GM20000 (cell line): ENCODE results near the gene CCL17.
A peak's percentile ranks its signal among the peaks of the same experiment; 100 is the strongest.

Experiments
- DNase-seq: peaks from one replicate; pipeline ENCODE4 v3.0.0; 2012; ENCODE audit warnings: low spot score
- CTCF ChIP-seq: IDR thresholded peaks from 2 replicates; pipeline ENCODE4 v1.5.1; 2012; ENCODE audit warnings: mild to moderate bottlenecking, control low read depth; ENCODE audit errors: extremely low read depth, missing control alignments

The CCL17 gene

GRCh38 chr16:57407521-57408353 is 3.2 kb downstream of the CCL17 start:
- TF ChIP-seq CTCF = no peak
- no peak for DNase-seq

- DNase-seq = no peak
- no peak for TF ChIP-seq CTCF
Observed at GRCh38 chr16:57409065-57409464, 4.5 kb downstream of the CCL17 start.

DNA sequence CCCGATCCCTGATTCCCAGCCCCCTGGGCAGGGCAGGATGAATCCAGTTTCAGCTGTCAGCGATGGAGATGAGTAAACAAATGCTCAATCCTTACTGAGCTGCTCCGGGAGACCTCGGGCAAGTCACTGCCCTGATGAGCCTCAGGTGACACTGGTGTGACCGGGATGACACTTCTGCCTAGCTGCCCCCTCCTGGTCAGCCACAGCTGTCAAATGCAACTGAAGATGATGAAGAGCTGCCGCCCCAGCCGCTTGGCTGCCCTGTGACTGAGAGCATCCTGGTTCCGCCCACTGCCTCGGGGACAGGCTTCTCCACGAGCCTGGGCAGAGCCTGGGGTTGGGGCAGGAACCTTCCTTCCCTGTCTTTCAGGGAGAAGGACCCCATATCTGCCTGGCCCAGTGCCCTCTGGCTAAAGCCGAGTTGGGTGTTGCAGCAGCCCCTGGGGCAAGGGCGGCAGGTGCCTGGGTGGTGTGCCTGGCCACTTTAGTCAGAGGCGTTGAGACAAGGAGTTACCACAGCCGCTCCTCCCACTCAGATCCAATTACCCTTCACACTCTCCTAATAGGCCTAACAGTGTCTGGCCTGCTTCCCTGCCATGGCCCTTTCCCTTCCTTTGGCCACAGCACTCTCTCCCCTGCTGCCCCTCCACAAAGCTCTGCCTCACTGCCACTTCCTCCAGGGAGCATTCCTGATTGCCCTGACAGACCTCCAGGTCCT is 5.5 kb downstream of the CCL17 start:
- DNase-seq = no peak
- TF ChIP-seq CTCF = no peak

- TF ChIP-seq CTCF = no peak
- DNase-seq = peak; percentile 60
Observed at GRCh38 chr16:57411362-57411976, 6.9 kb downstream of the CCL17 start.

DNA sequence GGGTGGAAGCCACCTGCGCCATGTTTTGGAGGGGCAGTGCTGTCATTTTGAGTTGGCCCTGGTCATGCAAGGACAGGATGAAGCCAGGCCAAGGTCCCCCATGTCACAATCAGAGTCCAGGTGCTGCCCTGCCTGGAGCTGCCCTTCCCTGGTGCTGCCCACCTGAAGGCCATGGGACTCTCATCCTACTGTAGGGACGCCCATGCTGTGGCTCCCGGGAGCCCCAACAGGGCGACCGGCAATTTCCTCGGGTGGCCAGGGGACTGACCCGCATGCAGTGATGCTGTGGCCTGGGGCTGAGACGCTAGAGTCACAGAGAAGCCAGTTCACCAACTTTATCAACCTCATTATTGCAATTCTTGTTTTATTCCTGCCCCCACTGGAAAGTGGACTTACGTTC is 8.0 kb downstream of the CCL17 start:
- no peak for TF ChIP-seq CTCF
- no peak for DNase-seq

- TF ChIP-seq CTCF = no peak
- DNase-seq = peak; percentile 82
Observed at GRCh38 chr16:57413301-57413730, 8.7 kb downstream of the CCL17 start.

GRCh38 chr16:57413733-57414132 is 9.2 kb downstream of the CCL17 start:
- no peak for DNase-seq
- TF ChIP-seq CTCF = no peak
